Fibroblast of villous mesenchyme (primary cell): ENCODE results near the gene SMIM28. TPM values are rescaled to one million over a fixed set of nuclear protein-coding genes. Genes with fewer than 3 reads are reported as not detected.
"Not testable (repeated sequence)": the region's sequence is repeated elsewhere in the genome, so short reads cannot be mapped to it uniquely, and the experiment has no call there.

Experiments used
- DNase-seq: peaks from one replicate; pipeline ENCODE4 v3.0.0-alpha.2; 2010; ENCODE audit warnings: low read depth
- H3K4me3 ChIP-seq: 2 replicates; pipeline ENCODE4 v1.5.1; 2011; ENCODE audit warnings: low read depth, mild to moderate bottlenecking, low read length
- CTCF ChIP-seq: IDR thresholded peaks from 2 replicates; pipeline ENCODE4 v1.5.1; 2012; ENCODE audit warnings: low read depth, mild to moderate bottlenecking, low read length; ENCODE audit not compliant: insufficient read depth
- total RNA-seq: library from RNA; depleted of rRNA; stranded (reverse); fragments of >200 nt; gene quantifications from 2 replicates; pipeline ENCODE4 v1.2.3, GENCODE V29; 2012

Gene SMIM28
- total RNA-seq, 1 donor: not detected

DNA sequence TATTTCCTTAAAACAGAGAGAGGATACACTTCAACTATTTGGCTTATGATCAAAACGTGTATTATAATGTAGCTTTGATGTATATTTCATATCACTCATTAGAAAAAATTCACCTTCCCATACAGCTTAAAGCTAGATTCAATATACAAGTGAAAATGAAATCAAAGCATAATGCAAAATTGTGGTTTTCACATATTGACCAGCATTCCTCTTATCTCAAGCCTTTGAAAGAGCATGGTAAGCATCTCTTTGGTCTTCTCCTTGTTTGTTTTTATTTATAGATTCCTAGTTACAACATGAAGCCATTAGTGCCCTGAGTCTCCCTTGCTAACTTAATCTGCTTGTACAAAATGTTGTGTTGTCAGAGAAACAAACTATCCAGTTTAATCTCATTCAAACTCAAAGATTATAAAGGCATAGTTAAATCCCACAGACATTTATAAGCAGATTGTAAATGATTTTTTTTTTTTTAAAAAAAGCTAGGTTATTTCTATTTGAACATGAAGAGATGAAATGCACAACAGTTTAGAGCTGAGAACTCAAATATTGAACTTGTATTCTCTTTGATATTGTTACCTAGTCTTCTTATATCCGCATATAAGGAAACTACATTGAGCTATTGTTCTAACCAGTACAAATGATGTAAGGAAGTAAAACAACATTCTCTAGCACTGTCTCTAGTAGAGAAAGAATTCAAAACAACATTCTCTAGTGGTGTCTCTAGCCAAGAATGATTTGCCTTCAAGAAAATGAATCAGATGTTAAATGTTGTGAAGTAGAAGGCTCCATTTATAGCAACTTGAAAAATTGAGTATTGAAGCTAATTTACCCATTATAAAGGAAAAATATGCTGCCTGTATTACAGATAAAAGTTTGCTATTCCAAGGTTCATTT lies 31.2 kb upstream of the SMIM28 start:
- no peak for TF ChIP-seq CTCF
- peak; percentile 34 for DNase-seq
- H3K4me3 ChIP-seq: no peak overlapping the region

GRCh38 chr6:138347864-138348263 lies 29.8 kb upstream of the SMIM28 start:
- TF ChIP-seq CTCF: no peak
- H3K4me3 ChIP-seq: no peak overlapping the region
- no peak for DNase-seq

DNA sequence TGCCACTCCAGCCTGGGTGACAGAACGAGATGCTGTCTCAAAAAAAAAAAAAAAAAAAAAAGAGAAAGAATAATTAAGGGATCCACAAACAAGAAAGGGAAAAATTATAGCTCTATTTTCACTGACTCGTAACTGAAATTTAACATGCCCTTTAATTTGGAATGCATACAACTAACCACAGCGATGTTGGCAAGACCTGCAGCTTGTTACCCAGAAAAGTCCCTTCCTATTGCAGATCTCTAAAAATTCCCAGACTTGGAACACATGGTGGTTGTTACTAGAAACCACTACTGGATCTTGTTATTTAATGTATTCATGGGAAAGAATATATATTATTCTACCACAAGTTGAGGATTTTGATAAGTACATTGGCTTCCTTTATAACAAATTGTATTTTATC lies 27.8 kb upstream of the SMIM28 start:
- DNase-seq: no peak
- TF ChIP-seq CTCF: no peak
- H3K4me3 ChIP-seq: no peak overlapping the region

DNA sequence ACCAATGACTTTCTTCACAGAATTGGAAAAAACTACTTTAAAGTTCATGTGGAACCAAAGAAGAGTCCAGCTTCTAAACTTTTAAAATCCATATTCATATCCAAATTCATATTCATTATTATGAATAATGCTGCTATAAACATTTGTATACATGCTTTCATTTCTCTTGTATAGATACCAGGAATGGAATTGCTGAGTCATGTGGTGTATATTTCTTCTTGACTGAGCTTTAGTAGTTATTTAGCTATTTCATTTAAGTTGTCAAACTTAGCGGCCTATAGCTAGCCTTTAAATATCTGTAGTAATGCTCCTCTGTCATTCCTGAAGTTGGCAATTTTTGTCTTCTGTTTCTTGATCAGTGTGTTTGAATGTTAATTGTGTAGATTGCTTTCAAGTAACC lies 19.8 kb upstream of the SMIM28 start:
- no peak for TF ChIP-seq CTCF
- no peak overlapping the region for H3K4me3 ChIP-seq
- DNase-seq: no peak

DNA sequence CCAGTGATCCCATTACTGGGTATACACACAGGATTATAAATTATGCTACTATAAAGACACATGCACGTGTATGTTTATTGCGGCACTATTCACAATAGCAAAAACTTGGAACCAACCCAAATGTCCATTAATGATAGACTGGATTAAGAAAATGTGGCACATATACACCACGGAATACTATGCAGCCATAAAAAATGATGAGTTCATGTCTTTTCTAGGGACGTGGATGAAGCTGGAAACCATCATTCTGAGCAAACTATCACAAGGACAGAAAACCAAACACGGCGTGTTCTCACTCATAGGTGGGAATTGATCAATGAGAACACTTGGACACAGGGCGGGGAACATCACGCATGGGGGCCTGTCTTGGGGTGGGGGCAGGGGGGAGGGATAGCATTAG lies 9.0 kb upstream of the SMIM28 start:
- H3K4me3 ChIP-seq, DNase-seq: not testable (repeated sequence)

GRCh38 chr6:138370631-138371451 lies 6.9 kb upstream of the SMIM28 start:
- no peak for DNase-seq
- TF ChIP-seq CTCF: no peak

DNA sequence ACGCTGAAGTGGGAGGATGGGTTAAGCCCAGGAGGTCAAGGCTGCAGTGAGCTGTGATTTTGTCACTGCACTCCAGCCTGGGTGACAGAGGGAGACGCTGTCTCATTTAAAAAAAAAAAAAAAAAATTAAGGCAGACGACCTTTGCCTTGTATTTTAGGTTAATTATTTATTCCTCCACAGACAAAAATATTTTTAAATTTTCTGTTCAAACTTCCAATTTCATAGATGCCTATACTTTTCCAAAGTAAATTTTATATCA lies 6.3 kb upstream of the SMIM28 start:
- H3K4me3 ChIP-seq: no peak overlapping the region
- TF ChIP-seq CTCF: no peak

More at GRCh38 chr6:138370631-138371451, 6.9 kb upstream of the SMIM28 start:
- no peak overlapping the region for H3K4me3 ChIP-seq

More for the DNA sequence above, 6.3 kb upstream of the SMIM28 start:
- DNase-seq: no peak
